Upper lobe of right lung (tissue), 1 donor: ENCODE measurements around the gene GMDS. TPM values are rescaled to one million over a fixed set of nuclear protein-coding genes. Genes with fewer than 3 reads are reported as not detected.
A peak's percentile ranks its signal among the peaks of the same experiment; 100 is the strongest.

Experiments used
- ATAC-seq: fragments of 200-7000 bp; cut with Tn5 transposase; one replicate; pipeline ENCODE4 v1.9.1; 2020; ENCODE audit warnings: mild to moderate bottlenecking, moderate library complexity
- DNase-seq: peaks from one replicate; pipeline ENCODE4 v3.0.0-alpha.2; 2020
- H3K27ac ChIP-seq: fragments of 200-600 bp; one replicate; pipeline ENCODE4 v1.8.0; 2022
- H3K27me3 ChIP-seq: fragments of 200-600 bp; one replicate; pipeline ENCODE4 v1.8.0; 2022; ENCODE audit warnings: mild to moderate bottlenecking
- H3K36me3 ChIP-seq: fragments of 200-600 bp; one replicate; pipeline ENCODE4 v1.8.0; 2022
- H3K4me1 ChIP-seq: fragments of 200-600 bp; one replicate; pipeline ENCODE4 v1.8.0; 2022
- H3K4me3 ChIP-seq: fragments of 200-600 bp; one replicate; pipeline ENCODE4 v1.8.0; 2022; ENCODE audit warnings: mild to moderate bottlenecking
- H3K9me3 ChIP-seq: fragments of 200-600 bp; one replicate; pipeline ENCODE4 v1.8.0; 2022
- intact Hi-C: fragments of 100-400 bp; cut with DNase I; formaldehyde crosslinking; loops from one replicate; pipeline ENCODE4 v1.11.0; 2022
- total RNA-seq: library from RNA; stranded (reverse); fragmentation: NEBNext Ultra II Directional; extraction: Animal tissue kit (Norgen Biotek cat#: 25700); gene quantifications from one replicate; pipeline ENCODE4 v1.2.1, GENCODE V29; 2021
- TF ChIP-seq, protein P1 (sequence below): fragments of 200-600 bp; IDR thresholded peaks from one replicate; pipeline ENCODE4 v1.8.0; 2022; ENCODE audit warnings: antibody characterized with exemption
- donor health status: DM: no; HTN: yes; CAD: no; lungs with severe emphysema.

The GMDS gene
- total RNA-seq, 1 donor from 2014 or later = 12.2 TPM

DNA sequence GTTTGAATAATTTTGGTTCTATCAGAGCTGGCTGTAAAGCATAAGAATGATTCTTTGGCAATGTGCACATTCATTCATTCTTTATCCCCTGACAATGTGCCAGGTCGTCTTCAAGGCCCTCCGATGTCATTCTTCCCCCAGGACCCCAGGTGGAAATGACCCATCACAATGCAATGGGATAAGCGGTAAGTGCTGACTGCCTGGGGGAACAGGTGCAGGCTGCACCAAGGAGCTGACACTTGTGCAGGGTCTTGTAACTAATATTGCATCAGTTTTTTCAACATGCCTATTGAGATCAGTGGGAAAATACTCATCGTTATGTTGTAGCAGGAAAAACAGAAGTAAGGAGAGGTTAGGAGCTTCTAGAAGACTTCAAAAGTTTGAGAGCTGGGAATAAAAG is 530.1 kb downstream of the GMDS start:
- ATAC-seq = no peak
- Histone ChIP-seq H3K27ac (no peak overlapping the region), H3K9me3 (no peaks in the 10 kb centered on the region), H3K4me1 (no peaks in the 10 kb centered on the region), H3K27me3 (no peaks in the 10 kb centered on the region), H3K4me3 (no peak overlapping the region), H3K36me3 (no peaks in the 10 kb centered on the region)
- TF ChIP-seq, protein P1, sequence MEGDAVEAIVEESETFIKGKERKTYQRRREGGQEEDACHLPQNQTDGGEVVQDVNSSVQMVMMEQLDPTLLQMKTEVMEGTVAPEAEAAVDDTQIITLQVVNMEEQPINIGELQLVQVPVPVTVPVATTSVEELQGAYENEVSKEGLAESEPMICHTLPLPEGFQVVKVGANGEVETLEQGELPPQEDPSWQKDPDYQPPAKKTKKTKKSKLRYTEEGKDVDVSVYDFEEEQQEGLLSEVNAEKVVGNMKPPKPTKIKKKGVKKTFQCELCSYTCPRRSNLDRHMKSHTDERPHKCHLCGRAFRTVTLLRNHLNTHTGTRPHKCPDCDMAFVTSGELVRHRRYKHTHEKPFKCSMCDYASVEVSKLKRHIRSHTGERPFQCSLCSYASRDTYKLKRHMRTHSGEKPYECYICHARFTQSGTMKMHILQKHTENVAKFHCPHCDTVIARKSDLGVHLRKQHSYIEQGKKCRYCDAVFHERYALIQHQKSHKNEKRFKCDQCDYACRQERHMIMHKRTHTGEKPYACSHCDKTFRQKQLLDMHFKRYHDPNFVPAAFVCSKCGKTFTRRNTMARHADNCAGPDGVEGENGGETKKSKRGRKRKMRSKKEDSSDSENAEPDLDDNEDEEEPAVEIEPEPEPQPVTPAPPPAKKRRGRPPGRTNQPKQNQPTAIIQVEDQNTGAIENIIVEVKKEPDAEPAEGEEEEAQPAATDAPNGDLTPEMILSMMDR = no peak
- DNase-seq = no peak
- intact Hi-C loops = no loop called here

DNA sequence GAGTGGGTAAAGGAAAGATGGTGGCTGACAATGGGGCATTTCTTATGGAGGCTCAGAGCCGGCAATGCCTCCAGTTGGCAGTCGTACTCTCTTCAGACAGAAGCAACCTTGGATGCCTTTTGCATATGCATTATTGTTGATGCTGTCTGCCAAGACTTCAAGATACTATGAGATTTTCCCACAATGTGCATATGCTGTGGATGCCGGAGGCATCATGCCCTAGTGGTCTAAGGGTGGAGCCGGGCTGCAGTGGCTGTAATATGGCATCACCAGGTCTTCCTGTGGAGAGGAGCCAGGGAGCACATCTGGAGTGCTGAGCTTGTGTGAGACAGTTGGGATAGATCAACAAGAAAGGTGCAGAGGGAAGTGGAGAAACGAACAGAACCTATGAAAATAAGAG is 530.8 kb downstream of the GMDS start:
- Histone ChIP-seq H3K27me3 (no peaks in the 10 kb centered on the region), H3K27ac (no peak overlapping the region), H3K9me3 (no peaks in the 10 kb centered on the region), H3K4me3 (no peak overlapping the region), H3K4me1 (no peaks in the 10 kb centered on the region), H3K36me3 (no peaks in the 10 kb centered on the region)
- intact Hi-C loops = no loop called here
- TF ChIP-seq, protein P1 = no peak
- ATAC-seq = no peak
- DNase-seq = no peak

DNA sequence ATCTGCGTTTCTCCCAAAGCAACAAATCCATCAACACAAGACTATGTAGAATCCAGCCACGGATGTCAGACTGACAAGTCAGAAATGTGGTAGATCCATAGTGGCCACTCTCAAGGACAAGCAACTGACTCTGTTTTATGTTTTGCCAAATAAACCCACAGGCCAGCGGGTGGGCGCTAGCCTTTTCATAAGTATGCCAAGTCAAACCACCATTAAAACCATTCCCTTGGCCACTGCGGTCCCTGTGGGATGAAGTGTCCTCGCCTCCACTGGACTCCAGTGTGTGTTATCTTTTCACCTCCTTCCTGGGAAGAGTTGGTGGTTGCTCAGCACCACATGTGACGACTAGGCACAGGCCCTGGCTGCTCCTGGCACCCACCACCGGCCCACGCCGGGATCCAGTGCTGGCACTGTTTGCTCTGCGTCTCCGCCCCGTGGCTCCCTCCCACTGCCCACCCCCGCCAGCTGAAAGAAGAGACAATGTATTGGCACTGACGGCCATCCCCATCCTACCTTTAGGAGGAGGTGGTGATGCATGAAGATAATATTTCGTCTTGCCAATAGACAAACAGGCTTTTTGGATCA is 532.3 kb downstream of the GMDS start:
- Histone ChIP-seq H3K4me3 (no peak overlapping the region), H3K36me3 (no peaks in the 10 kb centered on the region), H3K27ac (no peak overlapping the region), H3K9me3 (no peaks in the 10 kb centered on the region), H3K27me3 (no peaks in the 10 kb centered on the region), H3K4me1 (no peaks in the 10 kb centered on the region)
- DNase-seq (no peak), ATAC-seq (no peak)
- TF ChIP-seq, protein P1 = no peak
- intact Hi-C loops = no loop called here

DNA sequence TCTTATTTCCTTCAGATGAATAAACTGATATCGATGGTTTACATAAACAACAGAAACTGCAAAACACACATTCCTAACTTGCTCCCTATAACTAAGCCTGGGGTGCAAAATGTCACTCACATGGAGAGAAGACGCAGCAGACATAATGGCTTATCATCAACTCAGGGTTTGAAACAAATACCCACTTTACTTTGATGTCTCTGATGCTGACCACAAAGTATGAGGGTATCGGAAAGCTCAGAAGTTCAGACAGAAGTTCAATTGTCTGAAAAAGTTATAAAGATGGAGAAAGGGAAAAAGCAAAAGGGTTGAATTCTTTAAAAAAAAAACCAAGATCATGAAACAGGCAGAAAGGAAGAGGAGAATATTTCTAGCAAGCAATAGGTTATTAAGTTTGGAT is 533.0 kb downstream of the GMDS start:
- TF ChIP-seq, protein P1 = no peak

DNA sequence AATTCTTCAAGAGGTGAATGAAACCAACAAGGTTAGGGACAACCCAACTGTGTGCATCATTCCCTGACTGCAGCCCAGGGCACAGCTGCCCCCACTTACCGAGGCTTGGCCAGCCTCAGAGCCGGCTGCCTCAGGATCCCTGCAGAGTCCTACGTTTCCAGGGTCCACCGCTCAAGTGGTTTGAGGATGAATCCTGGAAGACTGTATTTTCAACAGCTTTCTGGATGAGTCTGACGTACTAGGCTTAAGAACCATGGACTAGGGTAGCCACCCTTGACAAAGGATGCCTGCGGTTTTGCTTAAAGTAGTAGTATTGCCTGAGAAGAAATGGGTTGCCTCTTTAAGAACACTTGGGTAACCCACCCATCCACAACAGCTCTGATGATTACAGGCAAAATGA is 534.3 kb downstream of the GMDS start:
- Histone ChIP-seq H3K4me3 (no peak overlapping the region), H3K4me1 (no peaks in the 10 kb centered on the region), H3K27me3 (no peaks in the 10 kb centered on the region), H3K9me3 (no peaks in the 10 kb centered on the region), H3K36me3 (no peaks in the 10 kb centered on the region), H3K27ac (no peak overlapping the region)
- intact Hi-C loops = no loop called here
- ATAC-seq = no peak
- TF ChIP-seq, protein P1 = no peak
- DNase-seq = no peak

More for the DNA sequence above, 533.0 kb downstream of the GMDS start:
- no peak for DNase-seq
- no peaks in the 10 kb centered on the region for H3K27me3 ChIP-seq
- H3K27ac ChIP-seq = no peak overlapping the region
- no peaks in the 10 kb centered on the region for H3K36me3 ChIP-seq
- no peaks in the 10 kb centered on the region for H3K4me1 ChIP-seq
- intact Hi-C loops = no loop called here
- H3K4me3 ChIP-seq = no peak overlapping the region
- ATAC-seq = no peak
- H3K9me3 ChIP-seq = no peaks in the 10 kb centered on the region

DNA sequence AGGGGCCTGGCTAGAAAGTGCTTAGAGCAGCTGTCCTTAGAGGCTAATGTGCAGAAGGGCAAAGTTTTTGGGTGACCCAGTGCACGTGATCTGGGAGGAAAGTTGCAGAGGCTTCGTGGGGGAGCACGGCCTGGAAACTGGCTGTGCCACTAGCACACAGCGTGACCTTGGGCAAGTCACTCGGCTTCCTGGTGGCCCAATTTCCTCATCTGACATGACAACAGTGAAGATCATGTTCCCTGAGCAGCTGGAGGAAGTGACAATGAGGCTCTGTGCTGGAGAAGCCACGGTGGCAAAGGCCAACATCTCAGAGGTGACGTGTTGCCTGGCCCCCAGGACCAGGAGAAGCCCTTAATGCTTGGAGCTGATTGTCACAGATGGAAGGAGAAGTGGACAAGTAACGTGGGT is 536.2 kb downstream of the GMDS start:
- Histone ChIP-seq H3K4me3 (no peak overlapping the region), H3K36me3 (no peaks in the 10 kb centered on the region), H3K27ac (peak overlapping the region; percentile 11), H3K9me3 (no peaks in the 10 kb centered on the region), H3K4me1 (no peaks in the 10 kb centered on the region), H3K27me3 (no peaks in the 10 kb centered on the region)
- ATAC-seq = peak; percentile 88
- peak; percentile 75 for DNase-seq
- TF ChIP-seq, protein P1 = no peak
- intact Hi-C loops = no loop called here
